Fibroblast of the aortic adventitia (primary cell): ENCODE measurements around the gene TOPORS. TPM values are rescaled to one million over a fixed set of nuclear protein-coding genes. Genes with fewer than 3 reads are reported as not detected.

Experiments
- DNase-seq: peaks from one replicate; pipeline ENCODE4 v3.0.0-alpha.2; 2010; ENCODE audit warnings: low read depth
- H3K4me3 ChIP-seq: 2 replicates; pipeline ENCODE4 v1.5.1; 2011; ENCODE audit warnings: low read depth, mild to moderate bottlenecking, control low read depth, low read length, moderate library complexity
- total RNA-seq: library from RNA; depleted of rRNA; stranded (reverse); fragments of >200 nt; gene quantifications from 2 replicates; pipeline ENCODE4 v1.2.3, GENCODE V29; 2012; ENCODE audit warnings: low replicate concordance
- TF ChIP-seq, protein P1 (sequence below): IDR thresholded peaks from 2 replicates; pipeline ENCODE4 v1.5.1; 2011; ENCODE audit warnings: mild to moderate bottlenecking, low read length, control low read depth, inconsistent platforms; ENCODE audit not compliant: insufficient read depth

Gene TOPORS
- total RNA-seq, 1 donor, result 40.6 TPM

DNA sequence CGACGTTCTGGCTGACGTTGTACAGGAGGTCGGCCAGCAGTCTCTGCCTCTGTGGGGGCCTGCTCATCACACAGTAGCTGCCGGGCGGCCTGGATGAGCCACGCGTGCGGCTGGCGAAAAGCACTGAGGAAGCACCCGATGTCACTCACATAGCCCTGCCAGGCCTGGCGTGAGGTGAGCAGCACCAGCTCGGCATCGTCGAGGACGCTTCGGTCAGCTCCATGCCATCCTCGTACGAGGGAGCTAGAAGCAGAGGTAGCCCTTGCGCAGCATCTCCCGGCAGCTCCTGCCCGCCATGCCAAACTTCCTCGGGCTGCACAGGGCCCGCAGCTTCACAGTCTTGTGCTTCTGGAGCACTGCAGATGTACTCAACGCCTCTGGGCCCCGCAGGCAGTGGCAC lies 14.4 kb upstream of the TOPORS start:
- H3K4me3 ChIP-seq, result no peak overlapping the region
- DNase-seq, result no peak
- TF ChIP-seq, protein P1, sequence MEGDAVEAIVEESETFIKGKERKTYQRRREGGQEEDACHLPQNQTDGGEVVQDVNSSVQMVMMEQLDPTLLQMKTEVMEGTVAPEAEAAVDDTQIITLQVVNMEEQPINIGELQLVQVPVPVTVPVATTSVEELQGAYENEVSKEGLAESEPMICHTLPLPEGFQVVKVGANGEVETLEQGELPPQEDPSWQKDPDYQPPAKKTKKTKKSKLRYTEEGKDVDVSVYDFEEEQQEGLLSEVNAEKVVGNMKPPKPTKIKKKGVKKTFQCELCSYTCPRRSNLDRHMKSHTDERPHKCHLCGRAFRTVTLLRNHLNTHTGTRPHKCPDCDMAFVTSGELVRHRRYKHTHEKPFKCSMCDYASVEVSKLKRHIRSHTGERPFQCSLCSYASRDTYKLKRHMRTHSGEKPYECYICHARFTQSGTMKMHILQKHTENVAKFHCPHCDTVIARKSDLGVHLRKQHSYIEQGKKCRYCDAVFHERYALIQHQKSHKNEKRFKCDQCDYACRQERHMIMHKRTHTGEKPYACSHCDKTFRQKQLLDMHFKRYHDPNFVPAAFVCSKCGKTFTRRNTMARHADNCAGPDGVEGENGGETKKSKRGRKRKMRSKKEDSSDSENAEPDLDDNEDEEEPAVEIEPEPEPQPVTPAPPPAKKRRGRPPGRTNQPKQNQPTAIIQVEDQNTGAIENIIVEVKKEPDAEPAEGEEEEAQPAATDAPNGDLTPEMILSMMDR, result no peak

DNA sequence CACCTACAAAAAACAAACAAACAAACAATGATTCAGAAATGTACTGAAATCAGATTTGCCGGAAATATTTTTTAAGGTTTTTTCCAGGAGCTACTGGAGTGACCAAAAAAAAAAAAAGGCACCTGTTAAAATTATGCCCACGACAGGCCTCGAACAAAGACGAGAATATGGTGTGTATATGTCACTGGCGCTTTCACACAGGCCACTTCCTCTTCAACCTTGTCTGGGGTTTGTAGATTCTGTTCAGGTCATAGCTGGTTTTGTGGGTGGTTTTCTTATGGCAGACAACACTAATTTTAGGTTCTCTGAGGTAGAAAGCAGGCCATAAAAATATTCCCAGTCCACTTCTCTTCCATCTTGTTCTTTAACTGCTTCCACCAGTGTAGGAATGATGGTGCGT lies 13.6 kb upstream of the TOPORS start:
- no peak for DNase-seq
- H3K4me3 ChIP-seq, result no peak overlapping the region
- TF ChIP-seq, protein P1, result no peak

DNA sequence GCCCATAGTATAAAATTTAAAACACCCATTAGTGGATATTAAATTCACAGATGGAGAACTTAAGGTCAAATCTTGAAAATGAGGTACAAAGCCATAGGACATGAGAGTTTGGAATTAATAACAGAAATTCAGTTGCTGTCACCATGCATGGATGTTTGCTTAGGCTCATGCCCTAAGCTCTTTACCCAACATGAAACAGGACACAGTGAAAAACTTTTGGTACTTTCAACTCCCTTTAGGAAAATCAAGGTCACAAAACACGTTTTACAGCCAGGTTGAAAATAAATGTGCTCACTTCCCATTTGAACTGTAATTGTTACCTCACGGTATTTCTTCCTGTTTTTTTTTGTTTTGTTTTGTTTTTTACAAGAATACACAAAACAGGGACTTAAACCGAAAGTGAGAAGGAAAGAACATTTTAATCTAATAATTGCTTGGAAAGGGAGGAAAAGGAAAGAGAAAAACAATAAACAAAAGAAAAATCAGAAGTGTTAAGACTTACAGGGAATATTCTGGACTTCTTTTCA lies 6.1 kb upstream of the TOPORS start:
- H3K4me3 ChIP-seq, result no peak overlapping the region
- TF ChIP-seq, protein P1, result no peak
- no peak for DNase-seq

DNA sequence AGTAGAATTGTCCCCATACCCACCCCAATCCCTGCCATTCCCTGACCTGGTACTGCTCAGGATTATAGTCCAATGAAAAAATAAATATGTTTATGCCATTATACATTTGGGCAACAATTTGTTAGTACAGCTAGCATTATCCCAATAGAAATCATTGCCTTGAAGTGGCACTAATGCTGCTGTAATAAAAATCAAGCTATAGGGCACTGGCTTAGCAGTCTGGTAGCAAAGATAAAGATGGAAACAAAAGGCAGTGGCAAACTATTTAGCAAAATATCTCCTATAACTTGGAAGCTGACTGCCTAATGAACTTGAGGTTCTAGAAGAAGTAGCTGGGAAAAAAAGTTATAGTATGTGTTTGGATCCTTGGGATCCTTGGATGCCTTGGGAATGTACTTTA lies 2.2 kb upstream of the TOPORS start:
- TF ChIP-seq, protein P1, result no peak
- no peak overlapping the region for H3K4me3 ChIP-seq
- no peak for DNase-seq

DNA sequence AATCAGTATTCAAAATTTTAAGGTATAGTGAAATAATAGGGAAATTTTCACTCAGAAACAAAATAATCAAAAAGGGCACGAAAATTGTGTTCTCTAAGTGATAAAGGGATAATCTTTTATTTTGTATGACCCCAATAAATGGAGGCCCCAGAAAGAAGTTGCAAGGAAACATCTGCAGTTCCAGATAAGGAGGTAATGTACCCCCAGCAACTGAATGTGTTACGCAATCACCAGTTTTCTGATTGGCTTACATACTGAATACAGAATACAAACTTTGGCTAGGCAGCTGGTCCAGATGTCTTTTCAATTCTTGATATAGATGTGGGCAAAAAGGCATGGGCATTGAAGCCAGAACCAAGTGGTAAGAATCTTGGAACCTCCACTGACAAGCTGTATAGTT lies 1.7 kb upstream of the TOPORS start:
- peak; percentile 27 for DNase-seq
- H3K4me3 ChIP-seq, result no peak overlapping the region
- TF ChIP-seq, protein P1, result no peak

DNA sequence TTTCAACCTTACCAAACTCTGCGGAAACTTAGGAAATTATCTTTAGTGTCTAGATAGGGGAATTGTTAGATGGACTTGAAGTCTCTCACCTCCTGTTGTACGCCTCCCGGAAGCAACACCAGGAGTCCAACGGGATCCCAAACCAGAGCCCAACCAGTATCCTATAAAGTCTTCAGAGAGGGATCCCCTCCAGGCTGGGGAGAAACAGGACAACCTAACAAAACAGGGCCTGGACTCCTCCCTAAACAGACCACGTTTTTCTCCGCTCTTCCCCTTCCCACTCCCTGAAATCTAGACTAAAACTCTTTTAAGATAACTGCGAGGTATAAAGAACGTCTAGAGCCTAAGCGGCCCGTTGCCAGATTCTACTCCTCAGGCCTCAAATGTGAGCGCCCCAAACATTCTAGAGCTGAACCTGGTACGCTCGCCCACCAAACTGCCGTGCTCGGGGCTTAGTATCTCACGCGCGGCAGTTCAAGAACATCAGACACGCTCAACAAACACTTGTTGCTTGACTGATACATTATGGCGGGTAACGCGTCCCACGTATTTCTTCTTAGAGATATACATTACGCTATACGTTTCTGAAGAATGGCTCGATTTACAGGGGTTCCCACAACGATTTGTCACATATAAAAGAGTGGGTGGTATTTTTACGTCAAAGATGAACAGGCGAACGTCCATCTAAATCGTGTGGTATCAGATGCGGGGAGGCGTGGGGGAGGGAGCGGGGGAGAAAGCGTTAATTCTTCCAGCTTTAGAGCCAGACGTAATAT lies 922 bp downstream of the TOPORS start:
- H3K4me3 ChIP-seq, result peak overlapping the region; percentile 73
- peak; percentile 61 for DNase-seq
- TF ChIP-seq, protein P1, result no peak
